Measurements from ENCODE around the gene VPS13D. TPM values are rescaled to one million over a fixed set of nuclear protein-coding genes. Genes with fewer than 3 reads are reported as not detected.
A peak's percentile ranks its signal among the peaks of the same experiment; 100 is the strongest.

Gene VPS13D
- total and polyA plus RNA-seq, 2 experiments from 2014 or later, result 9.7 to 35.7 TPM

- no peaks in the 10 kb centered on the region for H3K36me3 ChIP-seq
- no peaks in the 10 kb centered on the region for H3K9me3 ChIP-seq (ENCODE audit: low read depth)
- H3K4me3 ChIP-seq, result no peak overlapping the region
- TF ChIP-seq CTCF (IDR thresholded peaks at IDR 0.05; ENCODE audit: low read depth, low read length), result no peak
- peaks cover 59% of the 10 kb centered on the region for H3K4me1 ChIP-seq (ENCODE audit: low read depth)
- no peaks in the 10 kb centered on the region for H3K27me3 ChIP-seq
- no peak for DNase-seq (ENCODE audit: low read depth in 1 of 2, low spot score in 1 of 2)
- H3K27ac ChIP-seq, result no peak overlapping the region
Observed at GRCh38 chr1:12338823-12339222, 109.0 kb downstream of the VPS13D start.

- H3K36me3 ChIP-seq, result no peaks in the 10 kb centered on the region
- no peaks in the 10 kb centered on the region for H3K27me3 ChIP-seq
- H3K4me3 ChIP-seq, result no peak overlapping the region
- H3K4me1 ChIP-seq (ENCODE audit: low read depth), result peaks cover 59% of the 10 kb centered on the region
- no peak overlapping the region for H3K27ac ChIP-seq
- peak; percentile 7 to 21 for DNase-seq (ENCODE audit: low read depth in 1 of 2, low spot score in 1 of 2)
- peak; percentile 27 for TF ChIP-seq CTCF (IDR thresholded peaks at IDR 0.05; ENCODE audit: low read depth, low read length)
- H3K9me3 ChIP-seq (ENCODE audit: low read depth), result no peaks in the 10 kb centered on the region
Observed at GRCh38 chr1:12339396-12339795, 109.6 kb downstream of the VPS13D start.

- TF ChIP-seq CTCF (IDR thresholded peaks at IDR 0.05; ENCODE audit: low read depth, low read length), result no peak
- Histone ChIP-seq H3K9me3 (ENCODE audit: low read depth) (no peaks in the 10 kb centered on the region), H3K27ac (no peak overlapping the region), H3K36me3 (no peaks in the 10 kb centered on the region), H3K4me1 (ENCODE audit: low read depth) (peaks cover 59% of the 10 kb centered on the region), H3K4me3 (no peak overlapping the region), H3K27me3 (no peaks in the 10 kb centered on the region)
- DNase-seq (ENCODE audit: low read depth in 1 of 2, low spot score in 1 of 2), result peak in 1 of 2 donors; percentile 17
Observed at GRCh38 chr1:12339811-12340543, 110.1 kb downstream of the VPS13D start.

GRCh38 chr1:12340544-12340930 lies 110.7 kb downstream of the VPS13D start:
- H3K36me3 ChIP-seq, result no peaks in the 10 kb centered on the region
- no peak for TF ChIP-seq CTCF (IDR thresholded peaks at IDR 0.05; ENCODE audit: low read depth, low read length)
- no peaks in the 10 kb centered on the region for H3K27me3 ChIP-seq
- no peak overlapping the region for H3K27ac ChIP-seq
- DNase-seq (ENCODE audit: low read depth in 1 of 2, low spot score in 1 of 2), result no peak
- H3K4me1 ChIP-seq (ENCODE audit: low read depth), result peaks cover 59% of the 10 kb centered on the region
- H3K4me3 ChIP-seq, result no peak overlapping the region
- no peaks in the 10 kb centered on the region for H3K9me3 ChIP-seq (ENCODE audit: low read depth)

GRCh38 chr1:12341667-12342066 lies 111.8 kb downstream of the VPS13D start:
- TF ChIP-seq CTCF (IDR thresholded peaks at IDR 0.05; ENCODE audit: low read depth, low read length), result no peak
- Histone ChIP-seq H3K4me3 (no peak overlapping the region), H3K27me3 (no peaks in the 10 kb centered on the region), H3K27ac (peak overlapping the region; percentile 57), H3K9me3 (ENCODE audit: low read depth) (no peaks in the 10 kb centered on the region), H3K4me1 (ENCODE audit: low read depth) (peaks cover 51% of the 10 kb centered on the region), H3K36me3 (peaks cover 10% of the 10 kb centered on the region)
- DNase-seq (ENCODE audit: low read depth in 1 of 2, low spot score in 1 of 2), result no peak
